Thymus (tissue), 11 donors: ENCODE results near the gene TNP2. TPM values are rescaled to one million over a fixed set of nuclear protein-coding genes. Genes with fewer than 3 reads are reported as not detected.

ENCODE experiments used
- DNase-seq, 9 donors: peaks; one replicate each; pipeline ENCODE4 v3.0.0-alpha.2; 2013; ENCODE audit warnings: low spot score in 9 of 9, low read depth in 6 of 9, missing footprints in 1 of 9
- H3K27ac ChIP-seq, 2 donors: one replicate each; pipeline ENCODE4 v1.5.1; 2013; ENCODE audit warnings: control low read depth in 1 of 2, low read depth in 1 of 2, low read length in 1 of 2, mild to moderate bottlenecking in 1 of 2, moderate library complexity in 1 of 2
- H3K27me3 ChIP-seq, 2 donors: one replicate each; pipeline ENCODE4 v1.5.1; 2013; ENCODE audit warnings: low read length in 1 of 2; ENCODE audit not compliant: control insufficient read depth in 2 of 2, insufficient read depth in 1 of 2
- H3K36me3 ChIP-seq, 2 donors: one replicate each; pipeline ENCODE4 v1.5.1; 2013; ENCODE audit warnings: low read length in 1 of 2, mild to moderate bottlenecking in 1 of 2, moderate library complexity in 1 of 2; ENCODE audit not compliant: control insufficient read depth in 2 of 2, insufficient read depth in 2 of 2
- H3K4me1 ChIP-seq, 2 donors: one replicate each; pipeline ENCODE4 v1.5.1; 2013; ENCODE audit warnings: low read length in 2 of 2; ENCODE audit not compliant: control insufficient read depth in 2 of 2, insufficient read depth in 2 of 2
- H3K4me3 ChIP-seq, 2 donors: one replicate each; pipeline ENCODE4 v1.5.1; 2013; ENCODE audit warnings: low read length in 2 of 2, control low read depth in 1 of 2, mild to moderate bottlenecking in 1 of 2
- H3K9me3 ChIP-seq, 2 donors: one replicate each; pipeline ENCODE4 v1.5.1; 2013; ENCODE audit warnings: low read length in 1 of 2, mild to moderate bottlenecking in 1 of 2; ENCODE audit not compliant: control insufficient read depth in 2 of 2, insufficient read depth in 1 of 2
- WGBS: extraction: QIAGEN DNeasy Blood & Tissue Kit; methylation state at CpG from one replicate; pipeline ENCODE4 v1.1.7; 2013; 5-methylcytosine and 5-hydroxymethylcytosine counted together
- polyA plus RNA-seq: library from polyadenylated mRNA; stranded (reverse); fragments of 200-250 nt; gene quantifications from one replicate; pipeline ENCODE4 v1.2.3, GENCODE V29; 2013
- total RNA-seq: library from RNA; stranded (reverse); fragments of 120-200 nt; gene quantifications from one replicate; pipeline ENCODE4 v1.2.4, GENCODE V29; 2013
- donor health status: healthy.

The TNP2 gene
- total and polyA plus RNA-seq, 2 donors: not detected

DNA sequence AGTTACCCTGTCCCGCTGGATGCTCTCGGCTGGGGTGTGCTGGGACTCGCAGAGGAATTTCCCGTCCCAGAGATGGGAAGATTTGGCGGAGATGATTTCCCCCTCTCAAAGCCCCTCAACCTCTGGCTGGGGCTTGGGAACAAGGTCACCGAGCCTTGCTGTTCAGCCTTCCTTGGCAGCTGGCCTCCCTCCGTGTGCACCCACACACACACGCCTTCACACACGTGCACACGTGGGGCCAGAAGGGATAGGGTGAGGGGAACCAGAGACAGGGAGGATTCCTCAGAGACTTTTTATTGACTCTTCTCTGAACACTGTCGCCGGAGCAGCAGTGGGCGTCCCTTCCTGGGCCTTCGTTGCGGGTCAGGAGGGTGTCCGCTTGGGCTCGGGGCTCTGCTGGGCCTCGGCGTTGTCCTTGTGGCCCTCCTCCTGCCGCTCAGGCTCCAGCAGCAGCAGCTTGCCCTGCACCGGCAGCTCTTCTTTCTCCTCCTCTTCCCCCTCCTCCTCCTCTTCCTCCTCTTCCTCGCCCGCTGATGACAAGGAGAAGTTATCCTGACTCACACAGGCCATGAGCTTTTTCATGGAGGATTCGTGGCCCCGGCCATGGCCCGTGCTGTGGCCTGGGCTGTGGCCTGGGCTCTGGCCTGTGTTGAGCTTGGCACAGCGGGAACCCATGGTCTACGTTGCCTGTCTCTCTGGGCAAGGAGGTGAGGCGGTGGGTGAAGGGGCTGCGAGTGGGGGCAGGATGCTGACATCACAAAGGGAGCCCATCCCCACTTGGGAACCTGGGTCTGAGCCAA, 4.0 kb upstream of the TNP2 start, which contains the start of gene PRM3:
TSS of gene PRM3 (minus strand) at position 709 of the 800 bp plus-strand sequence. CDS start at position 675, 34 bp downstream.
- Histone ChIP-seq H3K4me3 (no peak within 1 kb of the TSS), H3K27ac (no peak within 1 kb of the TSS), H3K27me3 (no peaks in the 10 kb centered on the region), H3K4me1 (no peaks in the 10 kb centered on the region), H3K9me3 (no peaks in the 10 kb centered on the region), H3K36me3 (no peaks in the 10 kb centered on the region)
- 94% methylated on average over 30 of the region's 30 CpGs for WGBS
- no peak for DNase-seq

DNA sequence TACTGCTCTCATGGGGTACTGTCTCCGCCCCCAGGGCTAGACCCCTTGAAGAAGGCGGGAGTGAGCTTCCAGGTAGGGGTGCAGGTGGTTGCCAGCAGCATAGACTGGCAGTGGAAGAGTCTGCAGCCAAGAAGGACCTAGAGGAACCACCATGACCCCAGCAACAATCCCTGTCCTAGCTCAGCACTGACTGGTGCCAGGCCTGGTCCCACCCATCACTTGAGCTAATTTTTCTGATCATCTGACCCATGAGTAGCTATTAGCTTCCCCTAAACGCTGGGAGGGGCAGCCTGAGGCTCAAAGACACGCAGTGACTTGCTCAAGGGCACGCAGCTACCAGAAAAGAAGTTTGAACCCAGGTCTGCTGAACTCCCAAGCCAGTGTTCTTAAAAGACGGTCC, 3.4 kb upstream of the TNP2 start:
- Histone ChIP-seq H3K27ac (no peak overlapping the region), H3K27me3 (no peaks in the 10 kb centered on the region), H3K4me1 (no peaks in the 10 kb centered on the region), H3K4me3 (no peak overlapping the region), H3K9me3 (no peaks in the 10 kb centered on the region), H3K36me3 (no peaks in the 10 kb centered on the region)
- no peak for DNase-seq
- WGBS: 93% methylated on average over 6 of the region's 6 CpGs

DNA sequence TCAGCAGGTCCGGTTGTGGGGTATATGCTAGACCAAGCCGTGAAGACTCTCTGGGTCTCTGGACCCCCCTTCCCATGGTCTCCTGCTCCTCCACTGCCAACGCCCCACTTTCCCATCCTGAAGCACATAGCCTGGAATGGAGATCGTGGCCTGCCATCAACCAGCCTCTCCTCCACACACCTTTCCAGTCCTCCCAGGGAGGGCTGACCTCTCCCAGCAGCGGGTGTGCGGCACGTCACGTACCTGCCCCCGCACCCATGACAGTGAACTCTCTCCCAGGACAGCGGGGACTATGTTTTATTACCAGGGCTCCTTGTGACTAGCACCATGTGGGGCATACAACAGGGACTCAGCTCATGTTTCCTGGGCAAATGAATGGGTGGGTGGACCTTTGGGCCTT, 2.5 kb upstream of the TNP2 start:
- WGBS: 98% methylated on average over 10 of the region's 10 CpGs
- Histone ChIP-seq H3K27ac (no peak overlapping the region), H3K4me3 (no peak overlapping the region), H3K9me3 (no peaks in the 10 kb centered on the region), H3K27me3 (no peaks in the 10 kb centered on the region), H3K4me1 (no peaks in the 10 kb centered on the region), H3K36me3 (no peaks in the 10 kb centered on the region)
- DNase-seq: no peak

DNA sequence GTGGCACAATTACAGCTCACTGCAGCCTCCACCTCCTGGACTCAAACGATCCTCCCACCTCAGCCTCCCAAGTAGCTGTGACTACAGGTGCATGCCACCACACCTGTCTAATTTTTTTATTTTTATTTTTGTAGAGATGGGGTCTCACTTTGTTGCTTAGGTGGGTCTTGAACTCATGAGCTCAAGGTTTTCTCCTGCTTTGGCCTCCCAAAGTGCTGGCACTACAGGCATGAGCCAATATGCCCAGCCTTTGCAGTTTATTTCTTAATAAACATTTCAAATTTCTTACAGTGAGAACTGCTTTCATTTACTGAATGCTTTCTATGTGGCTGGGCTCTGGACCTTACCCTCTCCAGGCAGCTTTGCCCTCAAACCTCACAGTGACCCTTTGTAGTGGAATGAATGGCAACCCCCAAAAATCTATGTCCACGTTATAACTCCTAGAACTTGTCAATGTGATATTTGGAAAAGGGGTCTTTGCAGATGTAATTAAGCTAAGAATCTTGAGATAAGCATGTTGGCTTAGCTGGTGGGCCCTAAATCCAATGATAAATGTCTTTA, 1.6 kb upstream of the TNP2 start:
- no peaks in the 10 kb centered on the region for H3K27me3 ChIP-seq
- H3K36me3 ChIP-seq: no peaks in the 10 kb centered on the region
- no peaks in the 10 kb centered on the region for H3K9me3 ChIP-seq
- no peak for DNase-seq
- no peaks in the 10 kb centered on the region for H3K4me1 ChIP-seq
- 97% methylated on average over 2 of the region's 2 CpGs for WGBS
- H3K27ac ChIP-seq: no peak overlapping the region
- no peak overlapping the region for H3K4me3 ChIP-seq

DNA sequence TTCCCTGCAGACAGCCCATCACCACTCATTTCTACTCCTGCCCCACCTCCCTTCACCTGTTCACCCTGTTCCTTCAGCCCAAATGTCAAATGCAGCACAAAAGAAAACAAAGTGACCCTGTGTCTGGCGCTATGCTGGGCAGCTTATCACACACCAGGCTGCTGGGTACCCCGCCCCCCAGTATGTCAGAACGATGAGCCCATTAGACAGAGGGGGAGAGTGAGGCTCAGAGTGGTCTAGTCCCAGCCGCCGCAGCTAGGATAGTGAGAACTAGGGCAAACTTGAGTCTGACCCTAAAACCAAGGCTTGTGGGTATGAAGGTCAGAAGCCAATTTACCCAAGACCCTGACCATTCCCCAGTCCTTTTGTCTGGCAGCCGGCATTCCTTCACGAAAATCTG, 4.0 kb downstream of the TNP2 start:
- Histone ChIP-seq H3K27me3 (no peaks in the 10 kb centered on the region), H3K4me3 (no peak overlapping the region), H3K36me3 (no peaks in the 10 kb centered on the region), H3K27ac (no peak overlapping the region), H3K9me3 (no peaks in the 10 kb centered on the region), H3K4me1 (peaks cover 0 to 17% of the 10 kb centered on the region in 2 donors)
- DNase-seq: no peak
- WGBS: 97% methylated on average over 7 of the region's 7 CpGs

DNA sequence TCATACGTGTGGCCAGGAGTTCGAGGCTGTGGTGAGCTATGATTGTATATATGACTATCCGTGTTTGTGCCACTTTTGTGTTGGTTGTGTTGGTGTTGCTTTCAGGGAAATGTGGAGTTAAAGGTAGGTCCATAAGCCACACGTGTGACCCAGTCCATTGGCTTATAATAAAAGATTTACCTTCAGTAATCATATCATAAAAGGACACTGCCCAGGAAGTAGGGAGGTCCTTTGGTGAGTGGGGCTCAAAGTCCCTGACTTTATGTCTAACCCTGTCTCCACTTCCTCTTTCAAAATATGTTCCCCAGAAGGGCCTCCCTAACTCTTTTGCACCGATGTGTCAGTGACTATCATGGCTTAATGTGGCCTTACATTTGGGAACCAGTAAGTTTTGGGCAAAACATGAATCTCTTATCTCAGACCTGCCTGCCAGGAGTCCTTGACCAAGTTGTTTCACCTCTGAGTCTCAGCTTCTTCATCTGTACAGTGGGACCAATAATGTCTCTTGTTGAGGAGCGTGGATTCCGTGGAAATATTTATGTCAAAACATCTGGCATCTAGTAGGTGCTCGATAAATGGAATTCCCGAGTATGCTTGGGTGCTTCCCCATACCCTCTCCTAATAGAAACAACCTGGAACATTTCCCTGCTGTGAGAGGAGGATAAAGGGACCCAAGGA, 4.8 kb downstream of the TNP2 start:
- no peak for DNase-seq
- Histone ChIP-seq H3K9me3 (no peaks in the 10 kb centered on the region), H3K4me3 (no peak overlapping the region), H3K27me3 (no peaks in the 10 kb centered on the region), H3K4me1 (peaks cover 0 to 26% of the 10 kb centered on the region in 2 donors), H3K36me3 (no peaks in the 10 kb centered on the region), H3K27ac (no peak overlapping the region)
- WGBS: 81% methylated on average over 9 of the region's 9 CpGs

DNA sequence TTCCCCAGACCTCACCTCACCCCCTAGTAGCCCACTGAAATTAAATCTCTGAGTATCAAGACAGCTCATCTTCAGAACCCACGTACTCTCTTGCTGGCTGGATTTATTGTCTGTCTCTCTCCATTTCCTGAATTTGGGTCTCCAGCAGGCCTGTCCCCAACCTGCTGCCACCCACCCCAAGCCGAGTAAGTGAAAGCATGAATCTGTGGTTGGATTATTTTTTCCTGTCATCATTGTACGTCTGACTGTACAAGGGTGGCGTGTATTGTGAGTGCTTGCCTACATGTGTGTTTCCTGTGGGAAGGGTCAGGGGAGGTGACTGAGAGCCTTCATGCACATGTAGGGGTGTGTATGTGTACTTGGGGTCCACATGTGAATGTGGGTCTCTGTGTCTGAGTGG, 5.4 kb downstream of the TNP2 start:
- Histone ChIP-seq H3K4me3 (no peak overlapping the region), H3K27ac (no peak overlapping the region), H3K9me3 (no peaks in the 10 kb centered on the region), H3K36me3 (no peaks in the 10 kb centered on the region), H3K4me1 (peaks cover 5 to 31% of the 10 kb centered on the region in 2 donors), H3K27me3 (no peaks in the 10 kb centered on the region)
- peak in 1 of 9 donors; percentile 59 for DNase-seq
- 28% methylated on average over 4 of the region's 4 CpGs for WGBS

DNA sequence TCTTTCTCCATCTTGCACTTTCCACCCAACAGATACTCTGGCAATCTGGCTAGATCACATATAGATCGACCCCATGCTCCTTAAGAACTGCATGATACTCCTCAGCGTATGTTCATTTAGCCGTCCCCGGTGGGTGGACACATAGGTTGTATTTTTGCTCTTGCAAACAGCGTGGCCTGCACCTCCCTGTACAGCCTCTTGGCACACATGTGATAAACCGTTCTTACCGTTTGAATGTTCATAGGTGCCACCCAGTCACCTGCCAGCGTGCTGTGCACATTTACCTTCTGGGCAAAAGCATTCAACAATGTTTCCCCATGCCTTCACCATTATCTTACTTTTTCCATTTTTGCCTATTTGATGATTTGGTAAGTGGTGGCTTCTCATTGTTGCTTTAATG, 6.2 kb downstream of the TNP2 start:
- DNase-seq: no peak
- H3K27me3 ChIP-seq: no peaks in the 10 kb centered on the region
- H3K9me3 ChIP-seq: no peaks in the 10 kb centered on the region
- H3K4me1 ChIP-seq: peaks cover 13 to 39% of the 10 kb centered on the region in 2 donors
- H3K4me3 ChIP-seq: no peak overlapping the region
- H3K36me3 ChIP-seq: no peaks in the 10 kb centered on the region
- 96% methylated on average over 8 of the region's 8 CpGs for WGBS
- no peak overlapping the region for H3K27ac ChIP-seq

DNA sequence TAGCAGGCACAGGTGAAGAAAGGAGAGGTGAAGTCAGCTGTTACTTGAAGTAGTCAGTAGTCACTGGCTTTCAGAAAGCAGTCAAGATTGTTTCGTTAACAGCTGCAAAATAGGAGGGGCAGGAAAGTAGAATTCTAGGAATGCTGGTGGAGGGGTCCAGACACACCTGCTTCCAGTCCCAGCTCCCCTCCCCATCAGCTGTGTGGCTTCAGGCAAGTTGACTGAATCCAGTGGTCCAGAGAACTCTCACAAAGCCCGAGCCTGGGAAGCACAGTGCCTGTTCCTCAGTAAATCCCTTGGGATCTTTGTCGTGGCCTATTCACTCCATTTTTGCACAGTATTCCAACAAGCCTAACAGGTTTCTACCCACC, 8.5 kb downstream of the TNP2 start:
- Histone ChIP-seq H3K9me3 (no peaks in the 10 kb centered on the region), H3K27ac (no peak overlapping the region), H3K4me1 (peaks cover 22 to 53% of the 10 kb centered on the region in 2 donors), H3K4me3 (no peak overlapping the region), H3K36me3 (no peaks in the 10 kb centered on the region), H3K27me3 (no peaks in the 10 kb centered on the region)
- no peak for DNase-seq
- 85% methylated on average over 3 of the region's 3 CpGs for WGBS
